NCI-H1092 (cell line): ENCODE data around the gene BCAM.

ENCODE experiments used
- DNase-seq: peaks from one replicate; lab custom pipeline; 2025; lab: John Stamatoyannopoulos, UW

Gene BCAM

GRCh38 chr19:44792281-44792680 lies 16.6 kb upstream of the BCAM start:
- DNase-seq: peak; percentile 28

DNA sequence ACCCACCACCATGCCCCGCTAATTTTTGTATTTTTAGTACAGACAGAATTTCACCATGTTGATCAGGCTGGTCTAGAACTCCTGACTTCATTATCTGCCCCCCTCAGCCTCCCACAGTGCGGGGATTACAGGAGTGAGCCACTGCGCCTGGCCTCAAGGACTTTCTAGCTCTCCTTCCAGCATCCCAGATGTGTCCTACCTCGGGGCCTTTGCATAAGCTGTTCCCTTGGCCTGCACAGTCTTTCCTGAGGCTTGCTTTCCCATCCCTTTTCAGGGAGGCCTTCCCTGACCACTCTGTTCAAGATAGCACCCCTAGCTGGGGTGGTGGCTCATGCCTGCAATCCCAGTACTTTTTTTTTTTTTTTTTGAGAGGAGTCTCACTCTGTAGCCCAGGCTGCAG lies 14.3 kb upstream of the BCAM start:
- DNase-seq: no peak

- DNase-seq: no peak
Observed at GRCh38 chr19:44795398-44795987, 13.4 kb upstream of the BCAM start.

- peak; percentile 82 for DNase-seq
Observed at GRCh38 chr19:44796701-44797115, 12.2 kb upstream of the BCAM start.

DNA sequence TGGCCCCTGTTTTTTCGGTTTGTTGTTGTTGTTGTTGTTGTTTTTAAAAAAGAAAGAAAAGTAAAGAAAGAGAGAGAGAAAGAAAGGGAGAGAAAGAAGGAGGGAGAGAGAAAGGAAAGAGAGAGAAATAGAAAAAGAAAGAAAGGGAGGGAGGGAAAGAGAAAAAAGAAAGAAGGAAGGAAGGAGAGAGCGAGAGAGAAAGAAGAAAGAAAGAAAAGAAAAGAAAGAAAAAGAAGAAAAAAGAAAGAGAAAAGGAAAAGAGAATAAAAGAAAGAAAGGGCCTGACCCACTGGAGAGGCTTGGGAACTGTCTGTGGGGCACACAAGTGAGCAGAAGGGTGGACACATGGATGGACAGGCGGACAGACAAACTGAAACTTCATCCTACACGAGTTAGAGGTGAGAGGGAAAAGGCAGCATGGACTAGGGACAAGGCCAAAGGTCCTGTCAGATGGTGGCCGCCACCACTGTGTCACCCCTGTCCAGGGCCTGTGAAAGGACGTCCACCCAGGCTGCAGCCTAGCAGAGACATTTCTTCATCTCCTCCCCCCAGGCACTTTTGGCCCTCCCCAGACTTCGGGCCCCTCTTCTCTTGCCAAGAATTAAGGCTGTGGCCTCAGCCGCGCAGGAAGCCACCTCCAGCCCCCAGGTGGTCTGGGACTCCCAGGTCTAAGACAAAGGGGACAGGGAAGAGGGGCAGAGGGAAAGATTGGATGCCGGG lies 9.1 kb upstream of the BCAM start:
- no peak for DNase-seq

DNA sequence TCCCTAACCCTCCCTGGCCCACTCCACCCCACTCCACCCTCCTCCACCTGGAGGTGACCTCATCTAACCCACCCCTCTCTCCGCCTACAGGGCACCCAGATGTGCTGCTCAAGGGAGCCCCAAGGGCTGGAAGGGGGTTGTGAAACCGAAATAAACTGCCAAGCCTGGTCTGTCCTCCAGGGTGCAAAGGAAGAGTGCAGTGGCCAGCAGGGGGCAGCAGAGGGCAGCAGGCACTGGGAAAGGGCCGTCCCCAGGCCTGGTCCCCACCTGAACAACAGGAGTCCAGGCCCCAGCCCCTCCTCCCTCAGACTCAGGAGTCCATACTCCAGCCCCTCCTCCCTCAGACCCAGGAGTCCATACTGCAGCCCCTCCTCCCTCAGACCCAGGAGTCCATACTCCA lies 8.4 kb upstream of the BCAM start:
- DNase-seq: peak; percentile 63

GRCh38 chr19:44803442-44804428 lies 5.2 kb upstream of the BCAM start:
- no peak for DNase-seq

- DNase-seq: no peak
Observed at GRCh38 chr19:44806291-44806690, 2.6 kb upstream of the BCAM start.

GRCh38 chr19:44807162-44807561 lies 1.7 kb upstream of the BCAM start:
- DNase-seq: peak; percentile 6

- DNase-seq: peak; percentile 2
Observed at GRCh38 chr19:44807652-44808462, 1.0 kb upstream of the BCAM start.

GRCh38 chr19:44809577-44810233 lies 802 bp downstream of the BCAM start:
- DNase-seq: no peak

- no peak for DNase-seq
Observed at GRCh38 chr19:44810234-44811121, 1.6 kb downstream of the BCAM start.

GRCh38 chr19:44811122-44811419 lies 2.2 kb downstream of the BCAM start:
- no peak for DNase-seq

DNA sequence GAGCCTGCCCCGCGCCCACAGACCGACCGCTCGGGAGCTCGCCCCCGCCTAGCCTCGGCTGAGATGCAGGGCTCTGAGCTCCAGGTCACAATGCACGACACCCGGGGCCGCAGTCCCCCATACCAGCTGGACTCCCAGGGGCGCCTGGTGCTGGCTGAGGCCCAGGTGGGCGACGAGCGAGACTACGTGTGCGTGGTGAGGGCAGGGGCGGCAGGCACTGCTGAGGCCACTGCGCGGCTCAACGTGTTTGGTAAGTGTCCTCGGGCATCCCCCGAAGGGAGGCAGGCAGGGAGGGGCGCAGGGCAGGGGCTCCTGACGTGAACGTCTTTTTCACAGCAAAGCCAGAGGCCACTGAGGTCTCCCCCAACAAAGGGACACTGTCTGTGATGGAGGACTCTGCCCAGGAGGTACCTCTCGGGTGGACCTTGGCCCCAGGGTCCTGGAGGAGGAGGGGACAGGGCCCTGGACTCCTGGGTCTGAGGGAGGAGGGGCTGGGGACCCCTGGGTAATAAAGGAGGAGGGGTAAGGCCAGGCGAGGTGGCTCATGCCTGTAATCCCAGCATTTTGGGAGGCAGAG lies 3.3 kb downstream of the BCAM start:
- no peak for DNase-seq

GRCh38 chr19:44813070-44813840 lies 4.4 kb downstream of the BCAM start:
- DNase-seq: no peak

DNA sequence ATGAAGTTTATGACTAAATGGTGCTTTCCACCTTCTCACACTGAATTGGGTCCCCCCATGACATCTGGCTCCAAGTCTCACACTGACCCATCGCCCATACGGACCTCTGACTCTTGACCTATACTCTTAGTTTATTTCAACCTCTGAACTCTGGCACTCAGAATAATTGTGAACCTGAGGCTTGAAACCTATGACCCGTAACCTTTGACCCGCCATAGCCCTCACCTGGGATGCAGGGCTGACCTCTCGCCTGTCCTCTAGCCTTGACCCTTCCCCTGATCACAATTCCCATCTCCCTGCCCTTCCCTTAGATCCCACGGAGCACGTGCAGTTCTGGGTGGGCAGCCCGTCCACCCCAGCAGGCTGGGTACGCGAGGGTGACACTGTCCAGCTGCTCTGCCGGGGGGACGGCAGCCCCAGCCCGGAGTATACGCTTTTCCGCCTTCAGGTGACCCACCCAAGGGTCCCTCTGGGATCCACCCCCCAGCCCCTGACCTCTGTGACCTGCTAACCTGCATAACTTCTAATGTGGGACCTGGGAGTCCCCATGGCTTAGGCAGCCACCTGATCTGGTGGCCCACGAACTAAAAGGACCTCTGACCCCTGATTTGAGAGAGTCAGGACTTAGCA lies 5.1 kb downstream of the BCAM start:
- no peak for DNase-seq

DNA sequence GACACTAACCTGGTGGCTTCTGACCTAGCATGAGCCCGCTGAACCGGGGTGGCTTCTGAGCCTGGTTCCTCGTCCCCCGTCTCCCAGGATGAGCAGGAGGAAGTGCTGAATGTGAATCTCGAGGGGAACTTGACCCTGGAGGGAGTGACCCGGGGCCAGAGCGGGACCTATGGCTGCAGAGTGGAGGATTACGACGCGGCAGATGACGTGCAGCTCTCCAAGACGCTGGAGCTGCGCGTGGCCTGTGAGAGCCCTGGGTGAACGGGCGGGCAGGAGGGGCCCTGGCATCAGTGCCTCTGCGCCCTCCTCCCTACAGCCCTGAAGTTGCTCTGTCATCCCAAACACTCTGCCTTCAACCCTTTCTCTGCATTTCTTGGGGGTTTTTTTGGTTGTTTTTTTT lies 5.6 kb downstream of the BCAM start:
- no peak for DNase-seq

DNA sequence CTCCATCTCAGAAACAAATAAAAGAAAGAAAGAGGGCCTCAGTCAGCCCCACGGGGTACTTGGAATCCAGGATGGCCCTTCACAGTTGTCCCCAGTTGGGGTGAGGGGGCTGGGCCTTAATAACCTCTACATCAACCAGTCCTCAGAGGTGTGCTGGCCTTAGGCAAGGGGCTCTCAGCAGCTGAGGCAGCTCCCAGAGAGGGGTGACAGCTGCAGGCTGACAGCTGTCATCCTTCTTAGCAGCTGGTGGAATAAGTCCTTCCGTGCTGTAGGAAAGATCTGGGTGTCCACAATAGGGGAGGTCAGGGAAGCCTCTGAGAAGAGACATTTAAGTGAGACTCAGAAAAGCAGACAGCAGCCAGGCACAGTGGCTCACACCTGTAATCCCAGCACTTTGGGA lies 7.4 kb downstream of the BCAM start:
- no peak for DNase-seq
